HG03159 (cell line): ENCODE results near the gene SPCS3.
"Not testable (repeated sequence)": the region's sequence is repeated elsewhere in the genome, so short reads cannot be mapped to it uniquely, and the experiment has no call there.

Experiments used
- ATAC-seq: cut with Tn5 transposase; IDR thresholded peaks from one replicate; pipeline ENCODE4 v1.9.1; 2021; ENCODE audit warnings: mild to moderate bottlenecking, moderate library complexity; ENCODE audit not compliant: unreplicated experiment

The SPCS3 gene

DNA sequence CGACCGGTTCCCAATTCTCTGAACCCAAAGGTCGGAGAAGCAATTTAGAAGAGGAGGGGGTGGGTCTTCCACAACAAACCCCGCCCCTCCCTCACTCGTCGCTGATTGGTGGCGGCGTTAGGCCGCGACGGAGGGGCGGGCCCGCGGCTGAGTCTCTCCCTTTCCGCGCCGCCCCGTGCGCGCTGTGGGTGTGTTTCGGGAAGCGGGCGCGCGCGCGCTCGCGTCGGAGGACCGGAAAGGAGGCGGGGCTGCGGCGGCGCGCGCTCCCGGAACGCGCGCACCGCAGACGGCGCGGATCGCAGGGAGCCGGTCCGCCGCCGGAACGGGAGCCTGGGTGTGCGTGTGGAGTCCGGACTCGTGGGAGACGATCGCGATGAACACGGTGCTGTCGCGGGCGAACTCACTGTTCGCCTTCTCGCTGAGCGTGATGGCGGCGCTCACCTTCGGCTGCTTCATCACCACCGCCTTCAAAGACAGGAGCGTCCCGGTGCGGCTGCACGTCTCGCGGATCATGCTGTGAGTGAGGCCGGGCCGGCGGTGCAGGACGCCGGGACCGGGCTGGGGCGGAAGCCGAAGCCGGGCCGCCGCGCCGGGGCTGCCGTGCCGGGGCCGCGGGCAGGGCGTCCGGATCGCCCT is at the start of gene SPCS3:
Gene SPCS3, plus strand, starts transcription at position 263 of the 636 bp plus-strand sequence. Its CDS starts 111 bp downstream, at position 374.
- ATAC-seq, result peak; percentile 89

DNA sequence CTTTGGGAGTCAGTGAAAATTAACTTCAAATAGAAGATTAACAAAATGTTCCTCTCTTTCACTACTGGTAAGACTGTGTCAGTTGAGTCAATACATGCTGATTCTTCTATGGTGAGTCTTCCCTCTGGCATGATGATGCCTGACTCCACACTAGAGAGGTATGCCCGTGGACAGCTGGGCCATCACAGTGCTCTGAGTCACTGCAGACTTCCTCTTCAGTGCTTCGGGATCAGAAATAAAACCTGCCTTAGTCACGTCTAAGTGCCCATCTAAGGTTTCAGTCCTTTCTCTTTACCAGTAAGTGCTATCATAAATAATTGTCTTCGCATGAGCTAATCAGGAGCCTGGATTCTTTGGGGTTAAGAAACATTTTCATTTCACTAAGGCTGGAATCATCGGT is 49.1 kb upstream of the SPCS3 start:
- ATAC-seq, result no peak

DNA sequence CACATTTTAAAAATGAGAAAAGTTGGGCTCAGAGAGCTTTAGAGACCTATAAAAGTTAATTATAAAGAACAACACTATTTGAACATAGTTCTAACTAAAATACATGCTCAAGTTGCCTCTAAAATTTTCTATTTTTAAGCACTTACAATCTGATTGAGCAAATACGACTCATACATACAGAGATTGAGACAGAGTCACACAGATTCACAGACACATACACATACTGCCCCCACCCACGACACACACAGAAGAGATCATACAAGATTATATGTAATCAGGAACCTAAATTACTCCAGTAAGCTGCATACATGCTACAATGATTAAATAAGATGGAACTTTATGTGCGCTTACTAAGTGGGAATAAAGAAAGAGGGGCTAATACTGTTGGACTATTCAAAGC is 48.0 kb upstream of the SPCS3 start:
- ATAC-seq, result no peak

DNA sequence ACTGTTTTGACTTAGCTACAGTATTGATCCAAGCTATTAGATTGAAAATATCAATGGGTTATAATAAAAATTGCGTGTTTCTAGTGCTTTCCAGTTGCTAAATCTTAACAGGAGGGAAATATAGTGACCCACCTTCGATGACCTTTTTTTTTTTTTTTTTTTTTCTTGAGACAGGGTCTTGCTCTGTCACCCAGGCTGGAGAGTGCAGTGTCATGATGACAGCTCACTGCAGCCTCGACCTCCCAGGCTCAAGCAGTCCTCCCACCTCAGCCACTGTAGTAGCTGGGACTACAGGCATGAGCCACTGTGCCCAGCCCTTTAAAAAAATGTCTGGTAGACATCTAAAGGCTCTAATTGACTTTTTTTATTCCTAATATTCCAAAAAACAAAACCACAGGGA is 47.0 kb upstream of the SPCS3 start:
- no peak for ATAC-seq

DNA sequence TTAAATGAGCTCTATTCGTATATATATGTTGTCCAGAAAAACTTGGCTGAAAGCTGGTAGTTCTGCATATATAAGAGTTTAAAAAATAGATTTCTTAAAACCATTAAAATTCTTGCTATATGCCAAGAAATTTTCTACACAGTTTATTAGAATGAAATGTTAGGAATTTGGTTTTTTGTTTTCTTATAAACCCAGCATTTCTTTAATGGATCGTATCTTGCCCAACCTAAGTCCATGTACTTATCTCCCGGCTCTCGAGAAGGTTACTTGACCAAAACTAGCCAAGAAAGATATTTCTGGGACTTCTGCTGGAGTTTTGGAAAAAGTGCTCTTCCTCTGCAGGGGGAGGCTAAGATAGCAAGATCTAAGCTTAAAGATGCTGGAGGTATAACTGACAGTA is 46.0 kb upstream of the SPCS3 start:
- no peak for ATAC-seq

DNA sequence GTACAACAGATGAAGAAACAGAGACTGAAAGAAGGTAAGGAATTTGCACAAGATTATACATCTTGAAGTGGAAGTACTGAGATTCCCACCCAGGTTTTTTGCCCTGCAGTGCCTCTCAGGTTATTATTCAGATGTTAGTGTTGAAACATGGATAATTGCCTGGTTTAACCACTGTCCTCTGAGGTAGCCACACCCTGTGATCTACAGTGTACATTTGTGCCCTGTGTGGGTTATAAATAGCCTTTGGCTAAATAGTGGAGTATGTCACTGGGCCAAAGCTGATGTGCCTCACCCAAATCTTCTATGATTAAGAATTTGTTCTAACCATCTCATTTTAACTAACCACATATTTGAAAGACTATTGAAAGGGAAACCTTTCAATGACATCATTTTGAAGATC is 45.3 kb upstream of the SPCS3 start:
- no peak for ATAC-seq

DNA sequence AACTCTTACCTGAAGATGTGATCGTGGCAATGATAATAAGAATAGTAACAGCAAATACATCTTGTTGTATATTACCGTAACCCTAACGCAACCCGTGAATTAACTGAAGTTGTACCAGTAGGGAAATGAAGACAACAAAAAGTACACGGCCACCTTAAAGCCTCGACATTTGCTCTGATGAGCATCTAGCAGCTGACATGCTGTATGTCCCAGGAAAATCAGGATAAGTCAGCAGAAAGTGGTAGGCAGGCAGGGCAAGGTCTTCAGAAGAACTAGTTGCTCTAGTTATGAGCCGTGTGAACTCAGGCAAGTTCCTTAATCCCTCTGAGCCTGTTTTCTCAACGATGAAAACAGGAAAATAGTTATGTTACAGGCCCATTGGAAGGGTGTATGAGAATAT is 43.1 kb upstream of the SPCS3 start:
- ATAC-seq, result no peak

DNA sequence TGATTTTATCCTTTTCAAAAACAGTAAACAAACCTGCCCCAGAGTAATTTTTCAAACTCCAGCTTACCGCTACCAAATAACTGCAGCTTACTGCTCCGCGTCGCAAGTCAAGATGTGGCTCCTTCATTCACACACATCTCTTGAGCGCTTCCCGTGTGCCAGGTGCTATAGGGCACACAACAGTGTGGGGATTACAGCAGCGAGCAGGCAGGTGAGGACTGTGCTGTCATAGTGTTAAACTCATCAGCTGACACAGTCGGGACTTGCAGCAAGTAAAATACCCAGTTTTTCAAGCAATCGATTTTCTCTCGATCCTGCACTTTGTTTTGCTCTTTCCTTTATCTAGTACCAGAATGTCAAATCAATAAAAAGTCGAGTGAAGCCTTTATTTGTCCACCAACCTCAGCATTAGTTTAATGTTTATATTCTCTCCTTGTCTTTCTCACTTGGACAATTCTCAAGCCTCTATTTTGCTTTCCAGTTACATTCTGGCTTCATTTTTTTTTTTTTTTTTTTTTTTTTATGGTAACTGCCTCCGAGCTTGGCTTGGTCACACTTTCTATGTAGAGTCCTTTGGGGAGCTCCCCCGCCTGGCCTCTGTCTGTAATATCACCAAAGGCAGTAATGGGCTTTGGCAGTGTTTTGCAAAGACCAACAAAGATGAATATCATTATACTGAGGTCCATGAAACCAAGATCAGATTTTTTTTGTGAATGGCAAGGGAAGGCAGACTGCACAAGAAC is 42.4 kb upstream of the SPCS3 start:
- peak; percentile 97 for ATAC-seq

DNA sequence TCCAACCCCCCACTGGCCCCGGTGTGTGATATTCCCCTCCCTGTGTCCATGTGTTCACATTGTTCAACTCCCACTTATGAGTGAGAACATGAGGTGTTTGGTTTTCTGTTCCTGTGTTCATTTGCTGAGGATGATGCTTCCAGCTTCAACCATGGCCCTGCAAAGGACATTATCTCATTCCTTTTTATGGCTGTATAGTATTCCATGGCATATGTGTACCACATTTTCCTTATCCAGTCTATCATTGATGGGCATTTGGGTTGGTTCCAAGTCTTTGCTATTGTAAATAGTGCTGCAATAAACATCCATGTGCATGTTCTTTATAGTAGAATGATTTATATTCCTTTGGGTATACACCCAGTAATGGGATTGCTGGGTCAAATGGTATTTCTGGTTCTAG is 40.2 kb upstream of the SPCS3 start:
- not testable (repeated sequence) for ATAC-seq

DNA sequence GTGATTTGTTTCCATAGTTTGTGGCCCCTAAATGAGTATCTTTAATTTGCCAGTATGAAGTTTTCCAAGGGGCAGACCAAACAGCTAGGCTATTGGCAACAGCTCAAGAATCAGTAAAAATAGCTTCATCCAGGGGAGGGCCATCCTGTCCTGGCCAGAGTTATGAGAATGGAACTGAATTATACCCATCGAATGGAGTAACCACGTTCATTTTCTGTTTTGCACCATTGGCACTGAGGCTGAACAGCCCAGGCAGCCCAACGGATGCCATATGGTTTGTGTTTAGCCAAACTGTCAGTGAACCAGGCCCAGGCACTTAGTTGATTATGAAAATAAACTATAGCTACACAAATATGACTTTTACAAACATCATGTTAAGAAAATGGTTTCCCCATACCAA is 33.0 kb upstream of the SPCS3 start:
- no peak for ATAC-seq

DNA sequence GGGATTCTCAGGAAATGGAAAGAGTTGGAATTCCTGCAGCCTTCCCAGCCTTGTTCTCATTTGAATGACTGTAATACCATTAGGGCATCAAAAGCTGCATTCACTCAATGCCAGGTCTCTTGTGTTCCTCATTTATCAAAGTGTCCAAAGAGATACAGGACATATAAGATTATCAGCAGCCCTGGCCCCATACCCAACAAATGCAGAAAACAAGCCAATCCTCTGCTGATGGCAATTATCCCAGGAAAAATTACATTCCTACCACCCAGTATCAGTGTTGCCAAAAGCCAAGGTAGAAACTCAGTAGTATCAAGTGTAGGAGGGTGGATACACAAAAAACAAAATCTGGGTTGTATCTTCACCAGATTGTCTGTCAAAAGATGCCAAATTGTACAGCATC is 32.2 kb upstream of the SPCS3 start:
- ATAC-seq, result no peak

DNA sequence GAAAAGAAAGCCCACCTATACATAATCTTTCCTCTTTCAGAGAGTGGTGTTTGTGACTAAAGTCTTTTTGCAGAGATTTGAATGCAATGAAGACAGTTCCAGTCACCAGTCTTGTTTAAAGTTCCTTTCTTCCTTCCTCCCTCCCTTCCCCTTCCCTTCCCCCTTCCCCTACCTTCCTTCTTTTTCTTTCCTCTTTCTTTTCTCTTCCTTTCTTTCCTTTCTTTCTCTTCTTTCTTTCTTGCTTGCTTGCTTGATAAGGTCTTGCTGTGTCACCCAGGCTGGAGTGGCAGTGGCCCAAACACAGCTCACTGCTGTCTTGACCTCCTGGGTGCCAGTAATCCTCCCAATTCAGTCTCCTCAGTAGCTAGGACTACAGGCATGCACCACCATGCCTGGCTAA is 31.7 kb upstream of the SPCS3 start:
- no peak for ATAC-seq

DNA sequence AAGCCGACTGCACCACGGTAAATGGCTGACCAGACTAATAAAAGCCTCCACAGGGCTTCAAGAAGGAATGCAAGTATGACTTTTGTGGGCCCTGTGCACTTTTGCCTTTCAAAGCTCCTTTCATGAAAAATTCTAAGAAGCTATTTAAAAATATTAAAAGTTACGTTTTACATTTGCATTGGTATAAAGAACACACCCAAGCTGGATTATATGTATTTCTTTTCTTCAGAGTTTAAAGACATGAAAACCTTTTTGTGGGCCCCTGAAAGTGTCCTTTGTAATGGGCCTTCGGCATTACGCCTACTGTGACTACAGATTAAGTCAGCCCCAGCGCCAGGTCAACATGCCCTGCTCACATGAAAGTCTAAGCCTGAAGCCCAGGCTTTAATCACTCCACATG is 30.2 kb upstream of the SPCS3 start:
- no peak for ATAC-seq

DNA sequence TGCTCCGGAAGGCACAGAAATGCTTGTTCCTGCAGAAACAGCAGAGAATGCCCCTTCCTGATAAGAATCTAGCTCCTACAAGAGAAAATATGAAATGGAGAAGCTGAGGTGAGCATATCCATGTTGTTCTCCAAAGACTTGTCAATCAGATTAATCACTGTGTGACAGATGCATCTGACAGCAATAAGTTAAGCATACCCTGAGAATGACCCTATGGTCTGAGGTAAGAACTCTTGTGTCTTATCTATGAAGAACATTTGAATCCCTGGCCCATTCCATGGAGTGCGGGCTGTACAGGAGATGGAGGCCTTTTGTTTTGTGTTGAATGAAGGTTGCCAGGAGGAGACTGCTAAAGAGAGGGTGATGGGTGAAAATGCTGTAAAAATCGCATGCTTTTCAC is 29.2 kb upstream of the SPCS3 start:
- ATAC-seq, result no peak

DNA sequence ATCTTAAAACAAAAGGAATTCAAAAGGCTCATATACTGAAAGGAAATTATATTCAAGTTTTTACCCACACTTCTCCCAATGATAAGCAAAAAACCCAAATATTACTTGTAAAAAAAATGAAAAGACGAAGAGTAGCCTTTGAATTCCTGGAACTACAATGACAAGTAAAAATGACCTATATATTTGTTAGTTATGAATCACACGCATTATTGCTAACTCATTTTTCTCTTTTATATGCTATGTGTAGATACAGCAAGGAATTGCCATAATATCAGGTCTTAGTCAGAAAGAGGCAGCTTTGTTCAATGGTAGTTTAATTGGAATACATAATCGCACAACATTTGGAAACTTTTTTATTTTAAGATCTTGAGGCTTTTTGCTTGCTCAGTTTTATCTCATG is 28.0 kb upstream of the SPCS3 start:
- no peak for ATAC-seq

DNA sequence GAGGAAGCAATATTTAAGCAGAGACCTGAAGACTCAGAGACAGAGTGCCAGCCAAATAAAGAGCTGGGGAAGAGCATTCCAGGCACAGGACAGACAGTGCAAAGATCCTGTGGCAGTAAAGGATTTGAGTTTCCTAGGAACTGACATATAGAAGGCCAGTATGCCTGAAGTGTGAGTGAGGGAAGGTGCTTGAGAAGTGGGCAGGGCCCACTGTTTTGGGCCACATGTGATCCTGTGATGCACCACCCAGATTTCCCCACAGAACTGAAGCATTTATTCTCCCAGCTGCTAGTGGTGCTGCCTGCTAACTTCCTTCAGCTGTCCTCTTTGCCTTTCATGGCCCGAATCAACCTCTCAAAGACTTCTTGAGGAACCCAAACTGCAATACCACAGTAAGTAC is 26.8 kb upstream of the SPCS3 start:
- ATAC-seq, result no peak

DNA sequence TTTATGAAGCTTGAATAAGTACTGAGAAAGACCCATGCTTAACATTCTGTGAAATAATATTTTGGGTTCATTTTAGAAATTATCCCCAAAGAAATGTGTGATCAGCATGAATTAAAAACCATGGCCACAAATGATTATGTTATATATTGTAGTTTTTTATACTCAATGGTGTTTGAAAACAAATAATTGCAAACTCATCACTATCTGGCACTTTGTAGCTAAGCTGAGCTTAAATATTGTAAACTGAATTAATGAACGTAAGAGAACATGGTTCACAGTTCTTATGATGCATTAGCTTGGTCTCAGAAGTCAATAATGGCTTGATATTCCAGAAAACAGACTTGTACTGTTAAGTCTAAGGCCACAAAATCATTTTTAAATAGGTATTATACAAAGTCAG is 26.1 kb upstream of the SPCS3 start:
- no peak for ATAC-seq

DNA sequence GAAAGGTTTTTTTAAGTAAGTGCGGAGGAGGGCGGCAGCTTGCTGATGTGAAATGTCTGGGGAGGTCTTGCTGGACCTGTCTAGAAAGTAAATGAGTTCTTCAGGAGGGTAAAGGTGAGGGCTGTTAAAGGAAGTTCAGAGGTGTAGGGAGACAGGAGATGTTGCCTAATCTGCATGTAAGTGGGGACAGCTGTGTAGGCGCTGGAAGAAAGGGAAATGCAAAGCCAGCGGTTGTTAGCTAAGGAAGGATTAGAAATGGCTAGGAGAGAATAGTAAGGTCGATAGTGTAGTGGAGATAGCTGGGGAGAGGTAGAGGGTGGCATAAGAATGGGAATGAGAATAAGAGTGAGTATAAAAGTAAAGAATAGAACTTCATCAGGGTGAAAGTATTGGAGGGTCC is 23.9 kb upstream of the SPCS3 start:
- not testable (repeated sequence) for ATAC-seq

DNA sequence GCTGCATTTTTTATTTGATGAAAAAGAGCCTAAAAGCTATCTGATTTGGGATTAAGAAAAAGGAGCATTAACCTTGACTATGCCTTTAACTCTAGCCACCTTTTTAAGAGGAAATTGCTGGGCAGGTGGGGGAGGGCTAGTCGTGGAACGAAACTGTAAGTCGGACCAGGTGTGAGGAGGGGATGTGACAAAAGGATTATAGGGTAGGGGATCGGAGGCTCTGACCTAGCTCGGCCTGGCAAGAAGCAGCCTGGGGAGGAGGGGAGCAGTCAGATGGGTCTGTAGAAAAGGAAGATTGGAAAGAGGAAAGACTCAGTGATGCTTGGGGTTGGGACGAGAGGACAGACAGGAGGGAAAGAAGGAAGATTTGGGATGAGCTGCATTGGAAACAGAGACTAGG is 21.1 kb upstream of the SPCS3 start:
- no peak for ATAC-seq

DNA sequence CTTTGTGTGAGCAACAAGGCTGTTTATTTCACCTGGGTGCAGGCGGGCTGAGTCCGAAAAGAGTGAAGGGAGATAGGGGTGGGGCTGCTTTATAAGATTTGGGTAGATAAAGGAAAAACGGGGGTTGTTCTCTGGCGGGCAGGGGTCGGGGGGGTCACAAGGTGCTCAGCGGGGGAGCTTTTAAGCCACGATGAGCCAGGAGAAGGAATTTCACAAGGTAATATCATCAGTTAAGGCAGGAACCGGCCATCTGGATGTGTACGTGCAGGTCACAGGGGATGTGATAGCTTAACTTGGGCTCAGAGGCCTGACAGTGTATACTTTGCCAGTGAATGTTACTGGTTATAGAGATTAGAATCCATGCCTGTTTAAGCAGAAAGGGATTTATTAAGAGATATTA is 19.7 kb upstream of the SPCS3 start:
- ATAC-seq, result no peak

DNA sequence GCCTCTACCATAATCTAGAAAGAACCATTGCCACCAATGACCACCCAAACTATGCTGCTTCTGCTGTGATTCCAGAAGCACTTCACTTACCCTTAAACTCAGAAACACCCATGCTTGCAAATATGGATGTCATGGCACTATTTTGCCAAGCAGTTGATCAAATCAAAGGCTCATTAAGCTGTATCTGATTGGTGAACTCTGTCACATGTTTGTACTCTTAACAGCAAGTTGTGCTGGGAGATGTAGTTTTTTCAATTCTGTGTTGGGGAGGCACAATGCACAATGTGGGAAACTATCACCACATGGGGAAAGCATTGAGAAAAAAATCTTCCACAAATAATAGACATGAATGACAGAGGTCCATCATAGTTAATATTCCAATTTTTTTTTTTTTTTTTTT is 19.2 kb upstream of the SPCS3 start:
- ATAC-seq, result no peak

DNA sequence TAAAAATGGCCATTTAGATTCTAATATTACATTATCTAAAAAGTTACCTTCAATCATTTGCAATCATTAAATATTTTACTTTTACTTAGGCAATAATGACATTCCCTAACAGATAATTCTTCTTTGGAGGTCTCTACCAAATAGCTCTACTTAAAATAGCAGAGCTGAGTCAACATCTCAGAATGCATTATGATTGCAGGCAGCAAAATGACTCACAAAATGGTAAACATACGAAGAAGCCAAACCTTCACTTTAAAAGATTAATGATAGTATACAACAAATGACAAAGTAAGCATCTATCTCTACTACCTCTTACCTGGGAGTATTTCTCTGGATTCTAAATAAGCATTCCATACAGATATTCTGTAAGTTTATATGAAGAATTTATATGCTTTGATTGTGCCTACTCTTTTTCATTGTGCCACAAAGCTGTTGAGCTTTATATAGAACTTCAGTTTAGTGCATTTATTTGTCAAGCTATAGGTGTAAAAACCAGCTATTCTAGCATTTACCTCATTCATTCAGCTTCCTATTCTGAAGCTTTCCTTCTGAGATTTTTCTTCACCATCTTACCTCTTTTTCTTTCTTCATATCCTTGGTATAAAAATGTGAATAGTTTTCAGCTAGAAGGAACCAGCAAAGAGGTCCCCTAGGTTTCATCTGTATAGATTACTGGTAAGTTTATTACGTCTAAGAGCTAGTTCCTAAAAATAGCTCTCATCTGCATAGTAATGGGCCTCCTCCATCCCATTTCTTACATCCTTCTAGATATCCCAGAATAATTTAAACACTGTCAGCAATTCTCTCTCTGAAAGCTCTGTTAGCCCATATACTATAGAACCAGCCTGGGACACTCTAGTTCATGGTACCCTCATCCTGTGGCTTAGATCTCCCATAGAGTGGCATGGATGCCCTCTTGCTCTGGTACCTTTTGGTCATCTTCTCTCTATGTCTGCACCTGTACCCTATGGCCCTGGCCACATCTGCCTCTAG is 17.2 kb upstream of the SPCS3 start:
- ATAC-seq, result no peak
